ENCODE results near the gene EPAS1. TPM values are rescaled to one million over a fixed set of nuclear protein-coding genes. Genes with fewer than 3 reads are reported as not detected.

The EPAS1 gene
- total and polyA plus RNA-seq, 2 of the 13 experiments (the other 11 are each of a cell fraction or from before 2014, with no cell fraction given): 47.1 to 182 TPM

GRCh38 chr2:46430413-46430812, 133.2 kb downstream of the EPAS1 start (continued):
- no peak for TF ChIP-seq TFDP2 (CRISPR knock-in tag; IDR thresholded peaks at IDR 0.05)
- TF ChIP-seq TFE3 (CRISPR knock-in tag; IDR thresholded peaks at IDR 0.05): no peak
- no peak for TF ChIP-seq NCOR1 (IDR thresholded peaks at IDR 0.05; ENCODE audit: borderline replicate concordance, low read length)

- Histone ChIP-seq H3K9ac (ENCODE audit: insufficient read depth, low read depth, low read length) (no peak overlapping the region), H3K27me3 (ENCODE audit: control insufficient read depth in 1 of 2, insufficient read depth in 2 of 2, low read length in 2 of 2) (no peaks in the 10 kb centered on the region), H3K4me1 (ENCODE audit: insufficient read depth, low read length) (peaks cover 60% of the 10 kb centered on the region), H3K9me3 (ENCODE audit: low read length) (no peaks in the 10 kb centered on the region; the same call in 1 of the 2 replicates), H3K79me2 (ENCODE audit: insufficient read depth, low read length) (no peaks in the 10 kb centered on the region), H4K20me1 (ENCODE audit: insufficient read depth, low read length) (no peaks in the 10 kb centered on the region), H2AFZ (ENCODE audit: low read length) (no peak overlapping the region), H3K4me3 (replicated peaks in 1 of 3; ENCODE audit: insufficient read depth in 1 of 3, low read depth in 2 of 3, low read length in 3 of 3) (no peak overlapping the region), H3K27ac (ENCODE audit: extremely low read length, insufficient read depth, low read length) (no peak overlapping the region), H3K36me3 (replicated peaks in 1 of 2; ENCODE audit: control insufficient read depth in 1 of 2, insufficient read depth in 2 of 2, low read length in 2 of 2) (no peaks in the 10 kb centered on the region), H3K4me2 (ENCODE audit: low read depth, low read length) (no peak overlapping the region)
- POLR2A ChIA-PET: no interaction called here
- intact Hi-C loops (cut with micrococcal nuclease; ENCODE audit: unreplicated experiment): no loop called here
- CTCF ChIA-PET (ENCODE audit: low intra/inter-chr PET ratio, low total read pairs): no interaction called here
- in situ Hi-C loops (cut with HindIII; ENCODE audit: extremely low pct_ligation_motif_present, low pct_unique_long_range_greater_than_20kb): no loop called here
- WGBS (ENCODE audit: low lambda C conversion rate): 39% methylated on average over 1 of the region's 1 CpG
- DNase-seq (ENCODE audit: low spot score) (no peak), FAIRE-seq (no peak), ATAC-seq (no peak)
- BruUV-seq (replicated peaks): no TSS peak
- TF ChIP-seq ZNF674 (CRISPR knock-in tag; IDR thresholded peaks at IDR 0.05; ENCODE audit: low read depth) (no peak), ZNF580 (CRISPR knock-in tag; IDR thresholded peaks at IDR 0.05; ENCODE audit: borderline replicate concordance, low read depth) (no peak), ZNF878 (CRISPR knock-in tag; IDR thresholded peaks at IDR 0.05) (no peak), ZZZ3 (CRISPR knock-in tag; IDR thresholded peaks at IDR 0.05; ENCODE audit: borderline replicate concordance) (no peak), ZBTB26 (CRISPR knock-in tag; IDR thresholded peaks at IDR 0.05; ENCODE audit: borderline replicate concordance) (no peak), THAP8 (CRISPR knock-in tag; IDR thresholded peaks at IDR 0.05; ENCODE audit: borderline replicate concordance) (no peak), SMAD3 (CRISPR knock-in tag; IDR thresholded peaks at IDR 0.05) (no peak), ZSCAN5A (CRISPR knock-in tag; IDR thresholded peaks at IDR 0.05; ENCODE audit: borderline replicate concordance) (no peak), ZFP36L2 (CRISPR knock-in tag; IDR thresholded peaks at IDR 0.05) (no peak), ZNF629 (CRISPR knock-in tag; conservative IDR thresholded peaks at IDR 0.05) (no peak), HDAC1 (CRISPR knock-in tag; IDR thresholded peaks at IDR 0.05) (no peak)
Measured at GRCh38 chr2:46430992-46431391, 133.8 kb downstream of the EPAS1 start.
